Erythroblast (primary cell): ENCODE results near the gene GTF3C1.

Experiments used
- GATA1 ChIP-seq: IDR thresholded peaks from 2 replicates; pipeline ENCODE4 v1.6.1; 2011; ENCODE audit warnings: low read depth, mild to moderate bottlenecking, control low read depth, low read length, moderate library complexity
- POLR2A ChIP-seq: IDR thresholded peaks from 2 replicates; pipeline ENCODE4 v1.6.1; 2011; ENCODE audit warnings: mild to moderate bottlenecking, low read length

- TF ChIP-seq POLR2A (no peak), GATA1 (no peak)
Measured at GRCh38 chr16:27538528-27538927, 11.2 kb downstream of the GTF3C1 start.
